Measurements from ENCODE around the gene SBF2.

GRCh38 chr11:10050561-10050960 is 243.5 kb downstream of the SBF2 start:
- TF ChIP-seq CTCF (optimal IDR thresholded peaks at IDR 0.05 in 1 of 3, IDR thresholded peaks at IDR 0.05 in 1 of 3, conservative IDR thresholded peaks at IDR 0.05 in 1 of 3; ENCODE audit: extremely low read depth in 1 of 3, insufficient read depth in 2 of 3, low read length in 3 of 3): no peak
- TF ChIP-seq EZH2 (IDR thresholded peaks at IDR 0.05; ENCODE audit: low read length): no peak

Data from keratinocyte (primary cell).